ENCODE results near the gene SPHKAP.
"Not testable (repeated sequence)": the region's sequence is repeated elsewhere in the genome, so short reads cannot be mapped to it uniquely, and the experiment has no call there.

SPHKAP gene

DNA sequence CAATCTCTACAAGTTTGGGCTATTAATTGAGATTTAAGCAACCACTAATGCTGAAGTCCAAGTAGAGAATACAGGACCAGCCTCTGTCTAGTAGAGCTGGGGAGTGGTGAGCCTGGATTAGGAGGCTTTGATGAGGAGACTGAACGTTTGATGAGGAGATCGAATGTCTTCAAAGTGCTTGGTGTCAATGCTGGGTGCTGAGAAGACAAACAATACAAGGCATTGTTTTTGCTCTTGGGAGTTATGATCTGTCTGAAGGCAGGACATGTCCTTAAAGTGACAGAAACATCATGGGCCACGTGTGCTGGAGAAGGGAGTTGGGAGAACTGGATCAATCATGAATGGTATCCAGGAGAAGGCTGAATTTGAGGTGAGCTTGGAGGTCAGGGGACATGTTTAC is 143.6 kb downstream of the SPHKAP start:
- no peak for FAIRE-seq

DNA sequence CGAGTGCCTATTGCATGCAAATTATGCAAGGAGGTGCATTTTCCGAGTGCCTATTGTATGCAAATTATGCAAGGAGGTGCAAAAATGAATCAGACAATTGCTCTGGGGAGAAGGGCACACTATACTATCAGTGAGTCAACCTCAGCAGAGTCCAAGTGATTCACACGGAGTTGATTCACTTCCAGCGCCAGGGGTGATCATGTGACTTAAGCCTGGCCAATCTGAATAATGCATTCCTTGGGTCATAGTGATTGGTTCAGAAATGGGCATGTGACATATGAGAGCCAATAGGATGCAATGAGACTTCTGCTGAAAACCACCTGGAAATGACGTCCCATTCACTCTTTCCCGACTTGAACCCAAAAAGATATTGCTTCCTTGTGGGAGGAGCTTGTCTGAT is 157.9 kb downstream of the SPHKAP start:
- no peak for FAIRE-seq

DNA sequence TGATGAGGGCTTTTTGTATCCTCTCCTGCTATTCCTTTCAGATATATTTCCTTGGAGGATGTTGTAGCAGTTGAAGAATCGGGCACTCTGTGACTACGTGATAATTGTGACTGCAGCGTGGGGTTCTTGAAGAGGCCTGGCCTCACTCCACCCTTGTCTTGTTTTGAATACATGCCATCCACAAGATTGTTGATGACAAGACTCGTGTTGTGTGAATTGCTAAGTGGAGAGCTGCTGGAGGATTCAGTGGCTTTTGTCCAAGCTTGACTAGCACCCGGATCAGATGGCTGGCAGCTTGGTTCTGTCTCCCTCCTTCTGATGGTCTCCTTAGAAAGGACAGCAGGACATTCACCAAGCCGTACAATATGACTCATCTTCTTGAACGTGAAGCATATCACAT is 163.2 kb downstream of the SPHKAP start:
- FAIRE-seq = no peak

DNA sequence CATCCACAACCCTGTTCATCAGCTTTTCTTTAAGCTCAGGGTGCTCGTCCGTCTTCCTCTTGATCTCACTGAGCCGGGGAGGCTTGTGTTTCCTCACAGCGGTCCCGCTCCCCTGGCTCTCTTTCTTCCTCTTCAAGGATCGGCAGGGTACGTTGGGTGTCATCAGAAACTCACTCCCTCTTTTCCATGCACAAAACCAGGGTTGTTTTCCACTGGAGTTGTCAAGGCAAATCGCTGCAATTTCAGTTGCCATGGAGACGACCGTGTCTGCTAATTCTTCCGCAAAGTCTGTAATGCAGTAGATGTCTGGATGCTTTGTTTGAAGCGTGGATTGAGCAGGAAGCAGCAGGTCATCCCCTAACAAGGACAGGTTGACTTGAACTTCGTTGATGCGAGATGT is 163.7 kb downstream of the SPHKAP start:
- no peak for FAIRE-seq

DNA sequence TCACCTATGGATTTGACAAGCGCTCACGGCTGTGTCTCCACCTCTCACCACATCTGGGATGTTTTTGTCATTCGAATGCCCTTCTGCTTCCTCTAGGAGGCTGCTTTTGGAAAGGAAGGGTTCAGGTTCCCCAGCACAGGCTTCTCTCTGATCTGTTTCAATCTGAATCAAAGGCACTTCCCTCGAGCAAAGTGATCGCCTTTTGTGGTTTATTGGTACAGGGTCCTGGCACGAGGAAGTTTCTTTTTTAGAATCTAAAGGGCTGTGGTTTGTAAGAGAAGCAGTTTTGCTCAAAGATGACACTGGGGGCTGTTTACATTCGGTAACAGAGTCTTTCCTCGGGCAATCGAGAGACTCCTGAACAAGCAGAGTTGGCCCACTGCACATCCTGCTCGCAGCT is 165.1 kb downstream of the SPHKAP start:
- FAIRE-seq = no peak

DNA sequence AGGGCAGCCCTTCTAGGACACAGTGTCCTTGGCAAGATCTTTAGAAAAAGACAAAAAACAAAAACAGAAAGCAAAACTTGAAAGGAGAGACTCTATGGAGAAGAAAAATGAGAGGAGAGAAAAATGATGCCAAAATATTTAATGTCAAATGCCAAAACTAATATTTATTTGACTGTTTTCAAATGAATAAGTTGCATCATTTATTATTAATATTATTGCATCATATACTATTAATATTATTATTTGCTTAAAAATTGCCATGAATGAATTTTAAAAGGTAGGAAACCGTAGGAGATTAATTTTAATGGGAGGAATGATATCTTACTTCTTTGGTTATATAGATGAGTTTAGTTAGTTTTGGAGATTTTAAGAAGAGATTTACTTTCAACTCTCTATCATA is 165.7 kb downstream of the SPHKAP start:
- no peak for FAIRE-seq

DNA sequence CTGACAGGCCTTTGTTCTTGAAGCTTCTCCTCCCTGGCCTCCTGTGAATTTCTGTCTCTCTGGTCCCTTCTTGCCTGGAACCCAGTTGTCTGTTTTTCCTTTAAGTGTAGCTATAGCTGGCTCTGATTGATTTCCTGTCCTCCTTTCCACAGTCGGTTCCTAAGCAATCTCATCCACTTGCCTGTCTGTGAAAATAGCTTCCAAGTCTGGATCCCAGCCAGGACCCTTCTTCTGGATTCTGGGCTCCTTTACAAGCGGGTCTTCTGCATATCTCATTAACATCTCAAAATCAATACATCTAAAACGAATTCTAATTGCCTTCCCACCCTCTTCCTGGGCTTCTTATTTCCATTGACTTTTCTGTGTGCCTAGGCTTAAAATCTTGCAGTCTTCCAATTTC is 185.1 kb downstream of the SPHKAP start:
- no peak for FAIRE-seq

DNA sequence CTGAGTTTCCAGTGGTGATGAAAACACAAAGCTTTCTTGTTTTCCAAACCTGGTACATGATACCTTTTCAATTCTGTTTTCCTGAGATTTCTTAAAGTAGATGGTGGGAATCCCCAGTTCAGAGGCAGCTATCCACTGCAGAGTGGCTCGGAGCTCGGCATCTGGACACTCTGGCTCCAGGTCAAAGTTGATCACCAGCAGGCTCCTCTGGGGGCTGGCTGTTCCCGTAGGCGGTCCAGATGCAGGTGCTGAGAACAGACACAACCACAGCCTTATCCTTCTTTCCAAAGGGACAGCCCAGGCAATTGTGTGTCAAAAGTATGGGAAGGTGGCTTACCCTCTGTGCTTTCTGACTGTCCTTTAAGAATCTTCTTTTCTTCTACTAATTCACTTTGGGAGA is 190.6 kb downstream of the SPHKAP start:
- no peak for FAIRE-seq

DNA sequence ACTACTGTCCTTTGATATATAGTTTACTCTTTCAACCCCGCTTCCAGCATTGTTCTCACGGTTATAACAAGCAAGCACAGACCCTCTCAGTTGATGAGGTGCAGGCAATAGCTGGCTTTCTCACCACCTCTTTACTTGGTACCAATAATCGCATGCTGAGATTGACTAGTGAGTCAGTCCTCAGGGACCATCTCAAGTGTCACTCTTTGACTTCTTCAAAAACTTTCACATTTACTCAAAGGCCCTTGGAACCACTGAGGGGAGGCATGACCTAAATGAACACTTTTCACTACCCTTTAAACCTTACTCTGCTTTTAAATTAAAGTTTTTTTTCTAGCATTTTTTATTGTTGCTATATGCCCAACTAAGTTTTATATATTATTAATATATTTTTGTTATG is 208.2 kb downstream of the SPHKAP start:
- no peak for FAIRE-seq

DNA sequence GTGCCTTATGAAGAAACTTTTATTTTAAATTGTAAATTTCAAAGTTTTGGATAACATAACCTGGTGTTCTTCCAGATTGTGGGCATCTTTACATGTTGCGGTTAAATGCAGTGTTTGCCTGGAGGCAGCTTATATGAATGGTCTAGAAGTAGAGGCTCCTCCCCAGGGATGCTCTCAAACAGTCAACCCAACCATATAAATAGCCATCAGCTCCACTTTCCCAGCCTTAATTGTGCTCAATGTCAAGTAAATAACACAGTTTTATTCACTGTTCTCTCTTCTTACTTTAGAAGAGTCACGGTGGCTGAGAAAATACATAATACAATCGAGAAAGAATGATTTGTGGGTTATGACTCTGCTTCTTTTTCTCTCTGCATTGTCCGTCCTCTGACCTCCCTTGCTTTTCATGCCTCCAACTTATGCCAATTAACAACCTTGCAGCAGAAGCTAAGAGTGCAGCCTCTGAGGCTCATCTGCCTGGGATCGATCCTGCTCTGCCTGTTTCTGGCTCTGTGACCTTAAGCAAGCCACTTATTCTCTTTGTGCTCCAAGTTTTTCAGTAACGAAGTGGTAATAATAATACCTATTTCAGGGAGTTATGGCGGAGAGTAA is 209.8 kb downstream of the SPHKAP start:
- FAIRE-seq = no peak

DNA sequence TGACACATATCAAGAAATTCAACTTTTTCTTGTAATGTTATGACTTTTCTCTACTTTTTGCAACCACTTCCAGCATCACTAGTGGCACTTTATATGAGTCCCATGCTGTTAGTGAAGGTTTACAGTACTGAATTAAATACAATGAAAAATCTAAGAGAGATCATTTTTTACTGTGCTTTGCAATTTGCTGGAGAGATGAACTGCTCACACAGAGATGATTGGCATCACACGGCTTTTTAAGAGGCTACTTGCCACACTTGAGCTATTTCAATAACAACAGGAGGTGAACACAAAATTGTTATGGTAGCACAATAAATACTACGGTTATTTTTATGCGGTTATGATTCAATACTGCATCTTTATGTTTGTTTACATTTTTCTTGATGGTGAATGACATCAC is 221.2 kb downstream of the SPHKAP start:
- FAIRE-seq = no peak

DNA sequence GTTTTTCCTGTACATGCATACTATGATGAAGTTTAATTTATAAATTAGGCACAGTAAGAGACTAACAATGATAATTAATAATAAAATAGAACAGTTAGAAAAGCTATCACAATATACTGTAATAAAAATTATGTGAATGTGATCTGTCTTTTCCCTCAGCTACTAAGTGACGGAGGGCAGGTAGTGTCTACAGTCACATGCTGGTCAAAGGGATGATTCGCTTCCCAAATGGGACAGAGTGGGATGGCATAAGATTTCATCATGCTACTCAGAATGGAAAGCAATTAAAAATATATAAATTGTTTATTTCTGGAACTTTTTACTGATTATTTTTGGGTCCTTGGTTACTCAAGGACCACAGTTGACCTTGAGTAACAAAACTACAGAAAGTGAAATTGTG is 238.5 kb downstream of the SPHKAP start:
- no peak for FAIRE-seq

DNA sequence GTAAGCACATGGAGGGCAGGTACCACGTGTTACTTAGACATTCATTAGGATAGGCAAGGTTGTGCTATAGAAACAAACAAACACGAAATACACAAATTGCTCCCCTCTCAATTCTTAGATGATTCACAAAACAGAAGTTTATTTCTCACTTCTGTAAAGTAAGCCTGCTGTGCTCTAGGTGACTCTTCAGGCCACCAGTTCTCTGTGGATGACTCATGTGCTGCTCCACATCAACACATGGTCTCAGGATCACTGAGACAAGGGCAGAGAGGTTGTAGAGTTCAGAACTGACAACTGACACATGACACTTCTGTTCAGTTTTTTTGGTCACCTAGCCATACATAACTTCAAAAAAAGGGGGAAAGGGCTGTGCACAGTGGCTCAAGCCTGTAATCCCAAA is 239.5 kb downstream of the SPHKAP start:
- FAIRE-seq = no peak

DNA sequence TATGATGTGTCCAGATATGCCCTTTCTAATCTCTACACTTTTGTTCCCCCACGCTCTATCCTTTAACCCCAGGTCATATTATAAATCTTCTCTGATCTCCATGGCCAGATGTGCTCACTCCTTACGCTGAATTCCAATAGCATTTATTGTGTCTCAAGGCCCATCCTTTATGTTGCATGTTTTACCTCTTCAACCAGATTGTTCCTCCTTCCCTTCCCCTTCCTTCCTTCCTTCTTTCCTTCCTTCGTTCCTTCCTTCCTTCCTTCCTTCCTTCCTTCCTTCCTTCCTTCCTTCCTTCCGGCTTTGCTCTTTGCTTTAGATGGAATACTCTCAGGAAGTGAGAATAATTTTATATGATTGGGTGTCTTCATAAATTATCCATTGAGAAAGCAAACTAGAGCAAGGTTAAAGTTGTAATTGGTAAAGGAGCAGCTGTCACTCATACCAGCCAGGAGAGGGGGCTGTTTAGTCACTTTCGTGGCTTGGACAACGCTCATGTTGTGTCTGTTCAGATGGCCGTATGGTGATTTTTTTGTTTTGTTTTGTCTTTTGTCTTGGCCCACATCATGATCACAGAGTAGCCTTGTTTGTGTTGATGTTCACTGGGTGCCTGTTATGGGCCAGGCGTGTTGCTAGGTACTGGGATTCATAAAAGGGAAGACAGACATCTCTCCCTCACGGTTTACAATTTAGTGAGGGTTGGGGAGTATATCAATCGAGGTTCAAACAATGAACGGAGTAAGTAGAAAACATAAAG is 242.0 kb downstream of the SPHKAP start:
- FAIRE-seq = no peak

DNA sequence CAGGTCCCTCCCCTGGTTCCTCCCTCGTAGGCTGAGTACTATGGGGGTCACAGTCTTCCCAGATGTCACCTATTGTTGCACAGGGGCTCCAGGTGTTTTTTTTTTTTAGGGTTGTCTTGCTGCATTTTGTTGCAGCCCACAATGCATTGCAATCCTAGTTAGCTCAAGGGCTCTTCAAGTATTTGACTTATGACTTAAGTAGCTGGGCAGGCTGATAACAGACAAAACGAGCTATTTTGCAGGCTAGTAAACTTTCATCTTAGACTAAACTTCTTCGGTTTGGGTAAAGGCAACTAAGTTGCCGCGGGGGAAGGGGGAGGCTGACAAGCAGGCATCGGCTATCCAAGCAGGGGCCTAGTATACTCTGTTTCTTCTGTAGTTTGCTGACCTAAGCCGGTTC is 245.2 kb downstream of the SPHKAP start:
- not testable (repeated sequence) for FAIRE-seq

DNA sequence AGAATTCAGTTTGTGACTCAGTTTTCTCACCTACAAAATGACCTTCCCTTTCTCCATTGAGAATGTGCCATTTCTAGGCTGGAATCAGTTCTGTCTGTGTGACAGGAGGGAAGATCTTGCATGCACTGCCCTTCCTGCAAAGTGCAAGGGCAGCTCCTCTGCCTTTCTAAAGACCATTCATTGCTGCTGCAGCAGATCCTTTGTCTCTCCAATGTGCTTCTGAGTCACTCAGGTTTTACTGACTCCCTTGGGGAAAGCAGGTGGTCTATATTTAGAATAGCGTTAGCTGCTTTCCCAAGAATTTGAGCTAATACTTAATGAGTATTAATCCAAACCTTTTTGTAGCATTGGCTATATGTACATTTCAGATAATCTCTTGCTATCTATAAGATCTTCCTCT is 247.6 kb downstream of the SPHKAP start:
- no peak for FAIRE-seq

DNA sequence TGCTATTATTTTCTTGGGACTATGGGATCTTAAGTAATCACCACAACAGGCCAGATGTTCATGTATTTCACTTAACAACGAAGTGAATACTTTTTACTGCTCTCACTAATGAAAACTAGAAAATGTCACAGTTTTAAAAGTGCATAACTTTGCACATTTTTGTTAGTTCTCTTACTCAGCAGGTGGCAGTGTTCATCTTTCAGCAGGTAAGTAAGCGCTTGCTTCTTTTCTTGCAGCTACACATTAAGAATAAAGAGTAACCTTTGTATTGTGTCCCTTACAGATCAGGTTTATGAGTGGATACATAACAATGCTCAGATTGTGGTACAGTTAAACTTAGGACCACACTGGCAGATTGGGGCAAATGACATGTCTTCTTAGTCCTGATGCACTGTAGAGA is 249.1 kb downstream of the SPHKAP start:
- no peak for FAIRE-seq

DNA sequence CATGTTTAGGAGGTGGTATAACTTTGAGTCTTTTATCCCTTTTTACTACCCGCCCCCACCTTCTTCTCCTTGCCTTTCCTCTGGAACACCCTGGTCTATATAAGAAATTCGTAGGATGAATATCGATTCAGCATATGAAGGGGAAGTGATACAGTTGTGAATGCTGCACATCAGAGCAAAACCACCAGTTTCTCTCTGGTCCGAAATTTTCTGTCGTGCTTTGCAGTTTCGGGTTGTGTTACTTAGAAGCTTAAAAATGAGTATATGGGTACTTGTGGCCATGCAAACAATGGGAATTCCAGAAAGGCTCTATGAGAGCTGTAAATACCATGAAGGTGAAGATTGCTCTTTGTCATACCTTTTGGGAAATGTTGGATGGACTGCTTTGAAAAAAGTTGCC is 249.5 kb downstream of the SPHKAP start:
- no peak for FAIRE-seq

All from G401.6 (cell line).